HFF-Myc (cell line): ENCODE data around the gene FHIT.

Source experiments
- DNase-seq: peaks from one replicate; pipeline ENCODE4 v3.0.0-alpha.2; 2011; ENCODE audit warnings: low read depth; ENCODE audit errors: extremely low read depth
- H3K4me3 ChIP-seq: replicated peaks from 2 replicates; pipeline ENCODE4 v1.5.1; 2011; ENCODE audit warnings: low read depth, mild to moderate bottlenecking, control low read depth, low read length
- CTCF ChIP-seq: IDR thresholded peaks from 2 replicates; pipeline ENCODE4 v1.5.1; 2012; ENCODE audit warnings: mild to moderate bottlenecking, low read depth, low read length, control low read depth; ENCODE audit errors: missing control alignments

The FHIT gene

GRCh38 chr3:59981377-59981776, 1269.9 kb downstream of the FHIT start:
- H3K4me3 ChIP-seq = no peak overlapping the region
- no peak for DNase-seq
- TF ChIP-seq CTCF = no peak

- DNase-seq = no peak
Observed at GRCh38 chr3:59980576-59980975, 1270.7 kb downstream of the FHIT start.

GRCh38 chr3:59979542-59979941, 1271.7 kb downstream of the FHIT start:
- no peak for DNase-seq
- no peak overlapping the region for H3K4me3 ChIP-seq
- no peak for TF ChIP-seq CTCF

More at GRCh38 chr3:59980576-59980975, 1270.7 kb downstream of the FHIT start:
- H3K4me3 ChIP-seq = no peak overlapping the region
- TF ChIP-seq CTCF = no peak

- no peak overlapping the region for H3K4me3 ChIP-seq
- no peak for DNase-seq
- TF ChIP-seq CTCF = no peak
Observed at GRCh38 chr3:59978979-59979378, 1272.3 kb downstream of the FHIT start.

GRCh38 chr3:59970796-59971195, 1280.5 kb downstream of the FHIT start:
- TF ChIP-seq CTCF = no peak
- no peak for DNase-seq
- no peak overlapping the region for H3K4me3 ChIP-seq

GRCh38 chr3:59970376-59970775, 1280.9 kb downstream of the FHIT start:
- TF ChIP-seq CTCF = no peak
- DNase-seq = no peak
- no peak overlapping the region for H3K4me3 ChIP-seq

GRCh38 chr3:59968513-59969045, 1282.7 kb downstream of the FHIT start:
- DNase-seq = no peak
- no peak overlapping the region for H3K4me3 ChIP-seq
- no peak for TF ChIP-seq CTCF
